HG03095 (cell line): ENCODE results near the gene LIN9.
"Not testable (repeated sequence)": the region's sequence is repeated elsewhere in the genome, so short reads cannot be mapped to it uniquely, and the experiment has no call there.

Source experiments
- ATAC-seq: cut with Tn5 transposase; IDR thresholded peaks from one replicate; pipeline ENCODE4 v1.9.1; 2021; ENCODE audit warnings: moderate library complexity; ENCODE audit not compliant: unreplicated experiment

The LIN9 gene, protein sequence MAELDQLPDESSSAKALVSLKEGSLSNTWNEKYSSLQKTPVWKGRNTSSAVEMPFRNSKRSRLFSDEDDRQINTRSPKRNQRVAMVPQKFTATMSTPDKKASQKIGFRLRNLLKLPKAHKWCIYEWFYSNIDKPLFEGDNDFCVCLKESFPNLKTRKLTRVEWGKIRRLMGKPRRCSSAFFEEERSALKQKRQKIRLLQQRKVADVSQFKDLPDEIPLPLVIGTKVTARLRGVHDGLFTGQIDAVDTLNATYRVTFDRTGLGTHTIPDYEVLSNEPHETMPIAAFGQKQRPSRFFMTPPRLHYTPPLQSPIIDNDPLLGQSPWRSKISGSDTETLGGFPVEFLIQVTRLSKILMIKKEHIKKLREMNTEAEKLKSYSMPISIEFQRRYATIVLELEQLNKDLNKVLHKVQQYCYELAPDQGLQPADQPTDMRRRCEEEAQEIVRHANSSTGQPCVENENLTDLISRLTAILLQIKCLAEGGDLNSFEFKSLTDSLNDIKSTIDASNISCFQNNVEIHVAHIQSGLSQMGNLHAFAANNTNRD

DNA sequence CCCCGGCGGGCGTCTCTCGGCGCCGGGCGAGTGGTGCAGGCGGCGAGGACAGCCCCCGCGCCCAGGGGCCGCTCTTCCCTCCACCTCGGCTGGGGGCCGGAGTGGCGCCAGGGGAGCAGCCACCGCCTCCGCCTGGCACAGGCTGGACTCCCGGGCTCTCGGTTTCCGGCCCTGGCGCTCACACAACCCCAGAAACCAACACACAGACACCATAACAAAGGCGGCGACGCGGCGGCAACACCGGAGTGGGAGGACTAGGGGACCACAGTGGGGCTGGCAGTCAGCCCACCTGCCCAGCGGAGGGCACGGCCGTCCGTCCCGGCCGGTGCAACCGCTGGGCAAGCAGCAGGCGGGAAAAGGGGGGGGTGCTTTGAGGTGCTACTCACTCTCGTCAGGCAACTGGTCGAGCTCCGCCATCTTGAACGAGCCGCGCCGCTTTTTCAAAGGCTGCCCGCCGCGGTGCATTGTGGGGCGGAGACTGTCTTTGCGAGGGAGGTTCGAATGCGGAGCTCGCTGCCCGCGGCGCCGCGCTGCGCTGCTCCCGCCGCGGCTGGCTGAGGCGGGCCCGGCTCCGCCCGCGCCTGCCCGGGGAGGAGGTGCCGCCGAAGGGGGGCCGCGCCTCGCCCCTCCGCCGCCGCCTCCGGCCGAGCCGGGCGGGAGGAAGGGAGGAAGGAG lies at the start of gene LIN9:
TSS of gene LIN9 (minus strand) at position 442 of the 675 bp plus-strand sequence. CDS start at position 417, 25 bp downstream.
- peak; percentile 75 for ATAC-seq

DNA sequence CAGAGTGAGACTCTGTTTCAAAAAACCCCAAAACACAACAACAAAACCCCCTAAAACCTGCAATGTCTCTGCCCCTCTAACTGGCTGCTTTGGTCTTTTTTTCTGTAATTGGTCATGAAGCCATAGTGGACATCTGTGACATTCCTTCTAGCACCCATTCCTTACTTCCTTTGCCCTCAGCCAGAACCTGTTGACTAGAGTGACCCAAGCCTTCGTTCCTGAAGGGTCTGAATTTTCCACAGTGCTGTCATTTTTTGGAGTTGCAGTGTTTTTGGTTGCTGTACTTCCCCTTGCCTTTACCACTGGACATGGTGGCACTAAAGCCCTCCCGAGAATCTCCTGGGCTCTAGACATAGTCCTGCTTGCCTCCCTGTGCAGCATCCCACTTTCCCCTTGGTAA lies 48.5 kb upstream of the LIN9 start:
- no peak for ATAC-seq

DNA sequence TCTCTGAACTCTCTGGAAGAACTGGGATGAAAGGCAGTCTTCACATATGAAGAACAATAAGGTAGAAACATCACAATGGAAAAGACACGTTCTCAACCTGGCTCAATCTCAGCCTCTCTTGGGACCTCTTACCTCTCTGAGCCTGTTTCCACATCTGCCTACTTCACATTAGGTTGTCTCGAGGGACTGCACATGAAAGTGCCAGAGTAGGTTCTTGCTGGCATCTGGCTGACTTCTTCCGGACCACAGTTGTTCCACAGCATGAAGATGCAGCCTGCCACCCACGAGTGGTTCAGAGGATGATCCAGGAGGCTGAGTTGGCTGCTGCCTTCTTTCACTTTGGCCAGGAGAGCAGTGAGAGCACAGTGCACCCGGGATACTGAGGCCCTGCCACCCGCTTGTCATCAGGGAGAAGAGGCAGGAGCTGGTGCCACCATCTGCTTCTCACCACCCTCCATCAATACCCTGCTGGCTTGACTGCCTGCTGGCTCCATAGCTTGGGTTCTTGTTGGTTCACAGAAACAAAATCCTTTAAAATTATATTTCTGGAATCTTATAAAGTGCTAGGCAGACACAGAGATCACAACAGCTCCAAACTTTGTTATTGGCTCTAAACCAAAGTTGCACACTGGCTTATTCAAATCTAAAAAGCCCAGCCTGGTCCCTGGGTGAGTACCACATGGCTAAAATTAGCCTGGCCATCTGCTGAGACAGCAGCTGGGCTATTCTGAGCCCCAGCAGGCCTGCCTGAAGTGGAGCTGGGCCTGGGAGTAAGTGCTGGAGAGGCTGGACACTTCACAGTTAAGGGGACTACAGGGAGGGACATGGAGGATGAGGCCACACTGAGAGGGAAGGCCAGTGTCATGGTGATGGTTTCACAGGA lies 46.9 kb upstream of the LIN9 start:
- no peak for ATAC-seq

DNA sequence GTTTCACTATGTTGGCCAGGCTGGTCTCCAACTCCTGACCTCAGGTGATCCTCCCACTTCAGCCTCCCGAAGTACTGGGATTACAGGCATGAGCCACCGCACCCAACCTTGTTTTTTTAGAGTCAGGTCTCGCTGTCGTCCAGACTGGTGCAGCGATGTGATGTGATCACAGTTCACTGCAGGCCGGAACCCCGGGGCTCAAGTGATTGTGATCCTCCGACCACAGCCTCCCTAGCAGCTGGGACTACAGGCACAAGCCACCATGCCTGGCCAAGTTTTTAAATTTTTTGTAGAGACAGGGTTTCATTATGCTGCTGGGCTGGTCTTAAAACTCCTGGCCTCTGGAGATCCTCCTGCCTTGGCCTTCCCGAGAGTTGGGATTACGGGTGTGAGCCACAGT lies 46.1 kb upstream of the LIN9 start:
- no peak for ATAC-seq

DNA sequence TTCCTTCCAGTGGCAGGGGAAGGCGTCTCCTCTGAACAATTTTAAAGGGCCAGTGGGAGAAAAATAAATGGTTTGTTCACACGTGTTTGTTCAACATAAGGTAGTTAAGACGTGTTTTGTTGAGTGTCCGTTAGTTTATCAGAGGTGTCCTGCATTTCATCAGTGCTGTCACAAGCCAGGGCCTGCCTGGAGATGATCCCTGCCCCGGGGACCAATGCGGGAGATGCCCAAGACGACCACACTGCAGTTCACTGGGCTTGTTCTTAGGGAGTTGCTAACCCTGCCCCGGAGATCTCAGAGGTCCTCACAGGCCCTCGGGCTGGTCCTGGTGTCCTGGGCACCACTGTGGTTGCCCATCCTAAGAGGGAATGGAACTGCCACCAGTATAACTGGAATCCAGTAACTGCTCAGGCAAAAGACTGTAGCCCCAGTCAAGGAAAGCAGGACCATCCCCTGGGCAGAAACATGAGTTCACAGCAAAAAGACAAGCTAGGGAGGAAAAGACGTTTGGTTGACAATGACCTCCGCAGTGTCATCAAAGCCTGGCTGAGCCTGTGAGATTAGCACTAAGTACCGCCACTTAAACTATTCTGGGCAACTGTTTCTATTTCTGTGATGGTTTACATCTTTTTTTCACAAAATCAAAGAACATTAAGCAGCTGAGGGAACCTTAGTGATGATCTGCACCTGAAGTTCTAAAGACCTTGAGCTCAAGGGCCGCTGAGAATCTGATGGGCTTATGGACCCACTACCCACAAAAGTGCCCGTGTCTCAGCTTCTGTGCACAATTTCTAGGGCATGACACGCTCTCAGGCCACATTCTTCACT lies 44.9 kb upstream of the LIN9 start:
- ATAC-seq, result no peak

DNA sequence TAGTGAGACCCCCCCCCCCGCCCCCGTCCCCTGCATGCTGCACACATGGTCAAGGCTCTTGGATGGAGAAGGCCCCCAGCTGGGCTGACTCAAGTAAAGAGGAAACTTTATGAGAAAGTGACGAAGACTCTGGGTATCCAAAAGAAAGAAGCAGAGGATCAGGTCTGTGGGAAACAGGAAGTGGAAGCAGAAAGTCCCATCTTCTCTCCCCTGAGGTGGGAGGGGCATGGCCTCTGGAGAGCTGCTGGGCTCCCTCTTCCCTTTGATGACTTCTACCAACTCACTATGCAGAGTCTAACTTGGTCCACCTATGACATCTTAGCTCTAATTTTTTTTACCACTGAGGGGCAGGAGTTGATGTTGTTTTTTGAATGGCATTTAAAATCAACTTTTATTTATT lies 42.7 kb upstream of the LIN9 start:
- ATAC-seq, result no peak

DNA sequence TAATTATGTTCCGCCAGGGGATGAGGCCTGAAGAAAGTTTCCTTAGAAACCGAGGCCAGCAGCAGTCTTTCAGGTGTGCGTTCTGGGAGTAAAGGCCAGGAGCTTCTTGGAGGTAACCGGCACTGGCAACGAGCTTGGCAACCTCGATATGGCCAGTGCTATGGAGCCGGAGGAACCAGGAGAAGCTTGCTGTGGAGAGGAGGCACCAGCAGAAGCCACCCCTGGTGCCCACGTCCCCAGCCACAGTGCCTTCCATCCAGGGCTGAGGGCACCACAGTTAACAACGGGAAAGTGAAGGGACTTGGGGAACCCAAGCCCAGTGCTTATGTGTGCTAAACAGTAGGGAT lies 41.5 kb upstream of the LIN9 start:
- no peak for ATAC-seq

DNA sequence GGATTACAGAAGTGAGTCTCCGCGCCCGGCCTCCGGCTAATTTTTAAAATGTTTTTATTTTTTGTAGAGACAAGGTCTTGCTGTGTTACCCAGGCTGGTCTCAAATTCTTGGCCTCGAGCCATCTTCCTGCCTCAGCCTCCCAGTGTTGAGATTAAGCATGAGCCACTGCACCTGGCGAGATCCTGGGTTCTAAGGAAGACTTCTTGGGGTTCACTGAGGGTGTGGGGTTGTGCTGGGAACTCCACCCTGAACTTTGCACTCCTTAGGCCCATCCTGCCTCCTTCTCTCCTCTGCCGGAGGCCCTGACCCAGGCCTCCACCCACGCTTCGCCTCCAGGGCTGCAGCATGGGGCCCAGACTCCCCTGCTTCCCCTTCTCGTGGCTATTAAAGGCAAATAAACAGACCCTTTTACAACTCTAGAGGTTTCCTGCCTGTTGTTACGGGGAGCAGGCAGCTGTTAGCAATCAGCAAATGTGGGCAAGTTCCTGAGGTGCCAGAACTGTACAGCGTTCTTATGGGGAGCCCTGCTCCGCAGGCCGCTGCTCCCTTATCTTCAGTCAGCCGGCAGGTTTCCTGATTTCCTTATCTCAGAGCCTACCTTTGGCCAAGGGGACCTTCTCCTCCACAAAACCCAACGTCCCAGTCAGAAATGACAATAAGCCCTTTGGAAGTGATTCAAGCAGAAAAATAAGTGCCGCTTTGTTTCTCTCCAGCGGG lies 41.0 kb upstream of the LIN9 start:
- ATAC-seq, result peak; percentile 41

DNA sequence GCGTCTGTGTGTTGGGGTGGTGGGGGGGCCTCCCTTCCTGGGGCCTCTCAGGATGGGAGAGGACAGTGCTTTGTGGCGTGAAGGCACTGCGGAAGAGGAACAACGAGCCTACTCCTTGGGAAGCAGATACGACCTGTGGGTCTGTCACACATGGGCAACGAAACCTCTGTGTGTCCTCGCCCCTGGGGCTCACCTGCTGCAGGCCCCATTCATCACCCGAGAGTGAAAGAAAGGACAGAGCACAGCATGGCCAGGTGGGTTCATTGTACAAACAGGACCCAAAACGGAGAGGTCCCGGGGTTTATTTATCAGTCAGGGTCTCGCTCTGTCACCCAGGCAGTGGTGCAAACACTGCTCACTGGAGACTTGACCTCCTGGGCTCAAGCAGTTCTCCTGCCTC lies 40.1 kb upstream of the LIN9 start:
- ATAC-seq, result no peak

DNA sequence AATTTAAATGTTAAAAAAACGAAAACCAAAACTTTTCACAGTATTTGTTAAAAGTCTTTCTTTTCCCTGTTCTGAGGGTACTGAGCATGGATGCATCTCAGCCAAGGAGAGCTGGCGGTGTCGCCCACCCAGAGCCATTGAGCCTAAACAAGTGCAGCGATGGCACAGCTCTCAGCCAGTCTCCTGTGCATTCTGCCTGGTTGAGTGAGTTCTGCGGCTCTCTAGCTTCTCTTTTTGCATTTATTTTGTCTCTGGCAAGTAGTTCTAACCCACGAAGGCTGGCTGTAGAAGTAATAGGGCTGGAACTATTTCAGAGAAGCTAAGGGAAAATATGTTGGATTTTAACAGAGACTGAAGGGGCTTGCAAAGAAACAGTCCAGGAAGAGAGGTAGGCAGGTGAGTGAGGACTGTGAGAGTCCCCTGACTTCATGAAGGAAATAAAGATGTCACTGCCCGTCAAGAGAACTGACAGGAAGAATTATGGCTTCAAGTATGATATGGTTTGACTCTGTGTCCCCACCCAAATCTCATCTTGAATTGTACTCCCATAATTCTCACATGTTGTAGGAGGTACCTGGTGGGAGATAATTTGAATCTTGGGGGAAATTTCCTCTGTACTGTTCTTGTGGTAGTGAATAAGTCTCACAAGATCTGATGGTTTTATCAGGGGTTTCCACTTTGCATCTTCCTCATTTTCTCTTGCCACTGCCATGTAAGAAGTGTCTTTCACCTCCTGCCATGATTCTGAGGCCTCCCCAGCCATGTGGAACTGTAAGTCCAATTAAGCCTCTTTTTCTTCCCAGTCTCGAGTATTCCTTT lies 35.7 kb upstream of the LIN9 start:
- no peak for ATAC-seq

DNA sequence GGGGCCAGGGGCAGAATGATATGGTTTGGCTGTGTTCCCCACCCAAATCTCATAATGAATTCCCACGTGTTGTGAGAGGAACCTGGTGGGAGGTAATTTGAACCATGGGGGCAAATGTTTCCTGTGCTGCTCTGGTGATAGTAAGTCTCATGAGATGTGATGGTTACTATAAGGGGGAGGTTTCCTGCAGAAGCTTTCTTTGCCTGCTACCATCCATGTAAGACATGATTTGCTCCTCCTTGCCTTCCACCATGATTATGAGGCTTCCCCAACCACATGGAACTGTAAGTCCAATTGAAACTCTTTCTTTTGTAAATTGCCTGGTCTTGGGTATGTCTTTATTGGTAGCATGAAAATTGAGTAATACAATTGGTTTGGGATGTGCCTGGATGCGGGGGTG lies 33.7 kb upstream of the LIN9 start:
- ATAC-seq, result no peak

DNA sequence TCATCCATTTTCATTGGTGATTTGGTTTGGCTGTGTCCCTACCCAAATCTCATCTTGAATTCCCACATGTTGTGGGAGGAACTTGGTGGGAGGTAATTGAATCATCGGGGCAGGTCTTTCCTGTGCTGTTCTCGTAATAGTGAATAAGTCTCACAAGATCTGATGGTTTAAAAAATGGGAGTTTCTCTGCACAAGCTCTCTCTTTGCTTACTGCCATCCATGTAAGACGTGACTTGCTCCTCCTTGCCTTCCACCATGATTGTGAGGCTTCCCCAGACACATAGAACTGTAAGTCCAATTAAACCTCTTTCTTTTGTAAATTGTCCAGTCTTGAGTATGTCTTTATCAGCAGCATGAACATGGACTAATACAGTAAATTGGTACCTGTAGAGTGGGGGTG lies 31.1 kb upstream of the LIN9 start:
- not testable (repeated sequence) for ATAC-seq

DNA sequence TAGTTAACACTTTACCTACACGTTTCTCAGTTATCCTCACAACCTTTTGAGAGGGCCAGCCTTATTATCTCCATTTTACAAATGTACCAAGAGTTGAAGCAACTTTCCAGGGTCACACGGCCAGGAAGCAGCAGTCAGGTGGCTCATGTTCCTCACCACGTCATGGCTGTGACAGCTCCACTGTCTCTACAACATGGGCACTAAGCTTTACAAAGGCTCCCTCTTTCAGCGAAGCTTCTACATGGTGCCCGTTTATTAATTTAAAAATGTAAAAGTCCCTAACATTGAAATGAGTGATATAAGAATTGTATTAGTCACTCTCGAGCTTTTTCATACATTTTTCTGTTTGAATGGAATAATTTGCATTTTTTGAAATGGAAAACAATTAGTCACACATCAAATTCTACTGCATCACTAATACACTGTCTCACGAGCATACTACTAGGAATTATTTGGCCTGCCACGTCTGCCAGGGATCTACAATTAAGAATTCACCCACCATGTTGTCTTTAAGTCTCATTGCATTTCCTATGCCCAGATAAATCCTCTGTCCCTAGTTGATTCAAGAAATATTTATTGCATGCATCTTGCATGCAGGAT lies 28.4 kb upstream of the LIN9 start:
- ATAC-seq, result no peak

DNA sequence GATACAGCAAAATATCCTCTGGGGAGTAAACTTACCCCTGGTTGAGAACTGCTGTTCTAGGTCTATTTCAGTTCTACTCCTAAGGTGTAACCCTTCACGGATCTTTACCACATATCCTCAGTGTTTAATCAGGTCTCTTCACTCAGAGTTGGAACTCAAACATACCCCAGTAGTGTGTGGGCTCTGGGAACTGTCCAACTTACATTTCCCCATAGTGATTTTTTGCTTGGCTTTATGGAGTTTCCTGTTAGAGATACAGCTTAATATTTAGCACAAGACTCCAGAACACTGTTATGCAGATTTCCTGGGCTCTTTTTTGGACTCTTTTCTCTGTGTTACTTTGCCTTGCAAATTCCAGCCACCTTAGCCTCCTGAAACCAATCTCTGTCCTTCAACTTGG lies 26.7 kb upstream of the LIN9 start:
- no peak for ATAC-seq

DNA sequence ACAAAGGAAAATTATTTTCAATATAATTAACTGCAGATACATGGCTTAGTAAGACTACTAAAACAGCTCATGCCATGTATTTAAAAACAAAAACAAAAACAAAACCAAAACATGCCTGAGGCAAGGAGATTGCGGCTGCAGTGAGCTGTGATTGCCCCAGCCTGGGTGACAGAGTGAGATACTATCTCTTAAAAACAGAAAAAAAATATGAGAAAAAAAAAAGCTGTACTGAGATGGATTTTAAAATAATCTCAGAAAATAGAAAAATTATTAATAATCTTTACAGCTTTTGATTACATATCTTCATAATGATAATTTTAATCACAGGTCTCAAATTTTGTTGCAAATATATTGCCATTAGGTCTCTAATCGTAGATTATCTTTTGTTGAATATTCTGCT lies 24.0 kb upstream of the LIN9 start:
- ATAC-seq, result no peak

DNA sequence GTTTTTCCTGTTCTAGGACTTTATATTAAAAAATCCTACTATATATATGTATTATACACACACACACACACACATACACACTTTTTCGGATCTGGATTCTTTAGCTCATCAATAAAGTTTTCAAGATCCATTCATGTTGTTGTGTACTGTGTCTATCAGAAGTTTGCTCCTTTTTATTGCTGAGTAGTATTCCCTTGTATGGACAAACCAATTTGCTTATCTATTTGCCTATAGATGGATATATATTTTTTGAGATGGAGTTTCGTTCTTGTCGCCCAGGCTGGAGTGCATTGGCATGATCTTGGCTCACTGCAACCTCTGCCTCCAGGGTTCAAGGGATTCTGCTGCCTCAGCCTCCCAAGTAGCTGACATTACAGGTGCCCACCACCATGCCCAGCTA lies 20.3 kb upstream of the LIN9 start:
- ATAC-seq, result no peak

DNA sequence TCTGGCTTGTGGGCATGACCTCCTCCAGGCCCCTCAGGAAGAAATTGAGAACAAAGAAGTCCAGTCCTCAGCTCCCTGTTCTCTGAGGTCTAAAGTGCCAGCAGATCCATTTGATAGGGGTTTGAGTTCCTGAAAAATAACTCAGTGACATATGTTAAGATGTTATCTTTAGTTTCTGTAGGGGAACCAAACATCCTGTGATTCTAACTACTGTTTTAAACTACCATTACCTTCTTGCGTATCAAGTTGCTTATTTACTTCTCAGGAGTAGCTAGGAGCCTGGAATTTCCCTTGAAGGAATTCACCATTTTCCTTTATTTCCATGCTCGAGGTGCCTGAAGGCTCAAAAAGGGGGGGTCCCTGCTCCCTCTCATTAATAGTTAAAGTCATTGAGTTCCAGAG lies 18.8 kb upstream of the LIN9 start:
- ATAC-seq, result no peak

DNA sequence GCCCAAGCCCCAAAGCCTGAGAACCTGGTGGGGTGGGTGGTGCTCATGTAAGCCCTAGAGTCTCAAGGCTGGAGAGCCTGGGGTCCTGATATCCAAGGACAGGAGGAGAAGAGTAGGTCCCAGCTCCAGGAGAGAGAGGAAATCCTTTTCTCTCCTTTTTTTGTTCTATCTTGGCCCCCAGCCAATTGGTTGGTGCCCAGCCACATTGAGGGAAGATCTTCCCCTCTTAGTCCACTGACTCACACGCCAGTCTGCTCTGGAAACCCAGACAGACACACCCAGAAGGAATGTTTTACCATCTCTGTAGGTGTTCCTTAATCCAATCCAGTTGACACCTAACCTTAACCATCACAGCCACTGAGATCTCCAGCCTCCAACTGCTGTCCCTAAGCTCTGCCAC lies 16.2 kb upstream of the LIN9 start:
- ATAC-seq, result no peak

DNA sequence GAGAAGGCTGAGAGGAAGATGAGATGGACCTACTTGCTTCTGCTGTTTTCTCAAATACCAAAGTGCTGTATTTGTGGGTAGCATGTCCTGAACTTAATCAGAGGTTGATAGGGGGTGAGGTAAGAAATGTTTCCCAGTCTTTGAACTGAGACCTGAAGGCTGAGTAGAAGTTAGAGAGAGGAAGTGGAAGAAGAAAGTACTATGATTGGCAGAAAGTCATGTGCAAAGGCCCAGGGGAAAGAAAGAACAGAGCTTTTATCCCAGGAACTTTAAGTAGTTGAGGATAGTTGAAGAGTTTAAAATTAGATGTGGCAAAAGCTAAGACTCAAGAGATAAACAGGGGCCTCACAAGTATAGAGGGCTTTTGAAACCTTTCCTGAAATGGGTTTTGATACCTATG lies 15.5 kb upstream of the LIN9 start:
- no peak for ATAC-seq
